Endometrium (tissue), 2 donors: ENCODE data around the gene PHOSPHO1.

Experiments used
- FAIRE-seq: peaks from 2 replicates; lab custom pipeline; 2012; peaks lifted over from hg19 to GRCh38; lab: Jason Lieb, UNC
- donor health status: control.
- donor health status: control.

PHOSPHO1 gene

DNA sequence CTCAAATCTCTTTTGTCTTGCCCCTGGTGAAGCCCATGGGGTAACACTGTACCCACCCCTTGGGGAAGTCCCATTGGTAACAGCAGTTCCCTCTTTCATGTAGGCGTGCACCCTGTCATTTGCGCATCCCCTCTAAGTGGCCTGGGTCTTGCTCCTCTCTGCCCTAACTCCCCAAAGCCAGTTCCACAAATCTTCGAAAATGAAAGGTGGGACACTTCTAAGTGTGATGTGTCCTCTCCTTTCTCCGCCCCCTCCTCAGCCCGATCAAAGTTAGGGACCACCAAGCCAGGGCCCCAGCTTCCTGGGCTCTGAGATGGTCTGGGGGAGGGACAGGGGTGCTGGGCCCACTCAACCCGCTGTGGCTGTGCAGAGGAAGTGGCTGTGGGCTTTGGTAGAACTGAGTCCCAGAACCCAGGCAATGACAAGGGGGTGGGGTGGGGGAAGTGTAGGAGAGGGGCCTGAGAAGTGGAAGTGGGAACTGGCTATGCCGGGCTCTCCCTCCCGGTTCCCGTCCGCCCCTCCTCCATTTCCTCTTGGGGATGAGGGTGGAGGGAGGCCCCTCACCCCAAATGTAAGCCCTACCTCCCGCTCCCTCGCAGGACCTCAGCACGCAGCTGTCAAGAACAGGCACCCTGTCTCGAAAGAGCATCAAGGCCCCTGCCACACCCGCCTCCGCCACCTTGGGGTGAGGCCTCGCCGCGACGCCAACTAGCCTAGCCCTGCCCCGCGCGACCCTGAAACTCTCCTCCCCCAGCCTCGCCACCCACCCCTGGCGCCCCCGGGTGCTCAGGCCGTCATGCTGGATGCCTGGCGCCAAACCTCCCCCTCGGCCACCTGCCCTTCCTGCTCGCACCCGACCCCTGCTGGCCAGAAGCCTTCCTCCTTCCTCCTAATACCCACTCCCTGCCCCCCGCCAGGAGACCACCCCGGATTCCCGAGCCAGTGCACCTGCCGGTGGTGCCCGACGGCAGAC lies 11.4 kb downstream of the PHOSPHO1 start:
- FAIRE-seq: no peak

DNA sequence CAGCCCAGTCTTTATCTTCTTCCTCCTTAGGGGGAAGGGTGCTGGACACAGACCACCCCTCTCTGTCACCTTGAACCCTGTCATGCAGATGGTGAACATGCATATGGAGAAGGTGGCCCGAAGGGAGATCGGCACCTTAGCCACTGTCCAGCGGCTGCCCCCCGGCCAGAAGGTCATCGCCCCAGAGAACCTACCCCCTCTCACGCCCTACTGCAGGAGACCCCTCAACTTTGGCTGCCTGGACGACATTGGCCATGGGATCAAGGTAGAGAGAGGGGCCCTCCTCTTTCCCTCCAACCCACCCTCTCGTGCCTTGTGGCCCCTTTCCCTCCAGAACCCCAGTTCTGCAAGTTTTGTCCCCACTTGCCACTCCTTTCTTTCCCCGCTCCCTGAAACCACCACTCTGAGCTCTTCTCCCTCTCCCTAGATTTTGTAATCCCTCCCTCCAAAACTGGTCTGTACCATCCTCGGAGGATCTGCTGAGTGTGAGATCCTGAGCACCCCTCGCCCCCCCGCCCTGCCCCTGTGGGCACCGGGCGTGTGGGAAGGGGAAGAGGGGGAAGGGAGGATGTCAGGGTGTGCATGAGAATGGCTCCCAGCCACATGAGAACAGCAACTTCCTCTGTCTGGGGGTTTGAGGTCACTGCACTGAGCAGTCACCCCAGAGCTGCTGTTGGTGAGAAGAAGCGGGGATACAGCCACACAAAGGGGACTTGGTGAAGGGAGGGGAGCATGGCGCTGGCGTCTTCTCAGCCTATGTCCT lies 12.8 kb downstream of the PHOSPHO1 start:
- FAIRE-seq: no peak

DNA sequence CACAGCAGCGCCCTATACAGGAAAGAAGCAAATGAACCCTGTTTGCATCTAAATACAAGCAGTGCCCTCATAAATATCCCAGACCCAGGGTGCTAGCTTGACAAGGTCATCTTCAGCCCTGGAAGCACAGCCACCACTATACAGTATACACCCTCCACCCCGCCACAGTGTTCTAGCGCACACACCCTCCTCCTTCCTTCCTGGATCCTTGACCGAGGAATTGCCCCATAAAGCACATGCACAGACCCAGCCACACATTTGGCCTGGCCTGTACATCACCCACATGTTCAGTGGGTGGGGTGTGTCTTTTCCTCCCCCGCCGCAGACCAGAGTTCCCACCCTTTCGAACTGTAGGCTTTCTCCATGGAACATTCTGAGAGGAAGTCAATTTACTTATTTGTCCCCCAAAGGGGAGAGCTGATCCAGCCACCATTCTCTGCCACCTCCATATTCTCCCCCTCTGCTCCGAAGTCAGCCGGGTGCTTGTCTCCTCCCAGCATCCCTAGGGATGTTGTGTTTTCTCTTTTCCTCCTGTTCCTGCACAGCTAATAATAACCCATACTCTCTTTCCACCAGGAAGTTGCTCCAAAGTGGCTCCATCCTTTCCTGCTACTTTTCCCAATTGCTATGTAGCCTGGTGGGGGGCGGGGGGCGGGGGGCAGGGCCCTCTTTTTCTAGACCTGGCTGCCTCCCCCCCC lies 13.5 kb downstream of the PHOSPHO1 start:
- FAIRE-seq: no peak

DNA sequence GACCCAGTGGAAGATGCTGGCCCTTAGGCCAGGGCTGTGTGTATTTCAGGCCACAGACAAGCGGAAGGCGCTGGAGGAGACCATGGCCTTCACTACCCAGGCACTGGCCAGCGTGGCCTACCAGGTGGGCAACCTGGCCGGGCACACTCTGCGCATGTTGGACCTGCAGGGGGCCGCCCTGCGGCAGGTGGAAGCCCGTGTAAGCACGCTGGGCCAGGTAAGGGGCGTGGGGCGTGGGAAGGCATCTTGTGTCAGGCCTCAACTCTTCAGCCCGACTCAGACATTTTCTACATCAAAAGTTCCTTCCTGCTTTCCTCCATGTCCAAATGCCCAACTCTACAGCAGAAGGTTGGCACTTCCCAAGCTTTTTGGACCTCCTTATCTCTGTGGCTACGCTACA lies 14.1 kb downstream of the PHOSPHO1 start:
- FAIRE-seq: no peak

DNA sequence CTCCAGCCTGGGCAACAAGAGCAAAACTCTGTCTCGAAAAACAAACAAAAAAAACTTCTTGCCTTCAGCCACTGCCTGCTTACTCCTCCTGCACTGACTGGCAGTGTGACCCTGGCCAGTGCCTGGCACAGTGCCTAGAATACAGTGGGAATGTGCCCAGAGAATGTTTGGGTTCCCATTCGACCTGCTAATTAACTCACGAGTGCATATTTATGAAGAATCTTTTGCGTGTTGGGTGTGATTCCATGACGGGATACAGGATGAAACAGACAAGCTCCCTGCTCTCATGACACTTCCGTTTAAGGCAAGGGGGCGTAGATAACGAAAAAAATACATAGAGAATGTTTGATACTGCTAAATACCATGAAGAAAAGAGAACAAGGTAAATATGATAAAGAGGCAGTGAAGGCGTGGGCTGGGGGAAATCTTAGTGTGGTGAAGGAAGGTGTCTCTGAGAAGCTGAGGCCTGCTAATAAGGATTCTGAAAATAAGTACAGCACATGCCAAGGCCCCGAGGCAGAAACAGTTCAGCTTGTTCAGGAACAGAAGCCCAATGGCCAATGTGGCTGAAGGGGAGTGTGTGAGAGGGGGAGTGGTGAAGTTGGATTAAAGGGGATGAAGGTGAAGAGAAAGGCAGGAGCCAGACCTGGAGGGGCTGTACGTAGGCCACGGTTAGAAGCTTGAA lies 15.8 kb downstream of the PHOSPHO1 start:
- no peak for FAIRE-seq

DNA sequence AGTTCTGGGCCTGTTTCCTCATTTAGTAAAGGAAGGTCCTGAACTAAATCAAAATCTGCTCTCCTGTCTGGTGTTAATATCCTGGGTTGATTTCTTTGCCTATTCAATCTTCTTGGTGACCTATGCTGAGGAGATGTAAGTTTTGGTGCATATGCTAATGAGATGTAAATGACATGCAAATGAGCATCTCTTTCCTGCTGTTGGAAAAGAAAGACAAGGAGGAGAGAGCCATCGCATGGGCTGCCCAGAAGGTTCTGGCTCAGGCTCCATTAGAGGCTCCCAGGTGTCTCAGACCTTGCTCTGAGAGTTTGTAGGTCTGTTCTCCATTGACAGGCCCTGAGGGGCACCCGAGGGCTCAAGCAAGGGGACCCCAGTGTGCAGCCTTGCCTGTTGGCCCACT lies 16.7 kb downstream of the PHOSPHO1 start:
- FAIRE-seq: no peak

DNA sequence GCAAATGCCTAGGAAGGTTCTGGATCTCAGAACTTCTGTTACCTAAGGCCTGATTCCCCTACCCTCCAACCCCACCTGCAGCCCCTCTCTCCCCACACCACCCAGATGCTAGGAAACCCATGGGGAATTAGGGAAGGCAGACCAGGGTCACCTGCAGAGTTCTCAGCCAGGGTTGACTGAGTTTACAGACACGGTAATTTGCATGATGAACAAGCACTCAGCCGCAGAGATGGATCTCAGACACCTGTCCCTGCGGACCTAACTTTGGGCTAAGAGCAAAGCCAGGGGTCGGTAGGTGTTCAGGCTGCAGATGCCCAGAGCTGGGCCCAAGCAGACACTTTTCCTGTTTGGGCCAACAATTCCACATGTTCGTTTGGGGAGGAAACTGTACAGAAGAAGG lies 17.2 kb downstream of the PHOSPHO1 start:
- no peak for FAIRE-seq

DNA sequence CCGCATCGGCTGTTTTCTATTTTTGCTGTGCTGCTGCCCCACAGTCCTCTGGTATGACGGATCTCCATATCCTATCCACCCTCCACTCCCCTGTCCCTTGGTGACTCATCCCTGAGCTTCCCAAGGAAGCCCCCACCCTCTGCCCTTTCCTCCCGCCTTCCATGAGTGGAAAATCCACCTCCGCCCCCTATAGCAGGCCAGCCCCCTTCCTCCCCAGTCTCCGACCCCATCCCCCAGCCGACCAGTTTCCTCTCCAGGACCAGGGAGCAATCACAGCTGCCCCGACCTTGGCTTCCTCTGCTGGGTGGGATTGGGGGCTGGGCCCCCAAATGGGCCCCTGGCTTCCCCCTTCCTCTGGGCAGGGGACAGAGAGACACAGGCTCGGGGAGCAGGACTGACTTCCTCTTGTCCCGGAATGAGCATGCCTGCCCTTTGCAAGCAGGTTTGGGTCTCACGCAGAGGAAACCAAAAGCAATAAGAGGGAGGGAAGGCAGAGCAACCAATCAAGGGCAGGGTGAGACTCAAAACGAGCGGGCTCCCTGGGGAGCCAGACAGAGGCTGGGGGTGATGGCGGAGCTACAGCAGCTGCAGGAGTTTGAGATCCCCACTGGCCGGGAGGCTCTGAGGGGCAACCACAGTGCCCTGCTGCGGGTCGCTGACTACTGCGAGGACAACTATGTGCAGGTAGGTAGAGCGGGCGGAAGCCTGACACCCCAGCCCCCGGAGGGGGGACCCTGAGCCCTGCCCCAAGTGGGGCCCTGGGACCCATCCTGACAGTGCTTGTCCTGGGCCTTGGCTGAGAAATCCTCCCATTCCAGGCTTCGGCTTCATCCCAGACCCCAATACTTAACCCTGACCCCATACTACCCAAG lies 20.2 kb downstream of the PHOSPHO1 start, which contains the start of the genes ABI3 and GNGT2:
Gene ABI3, plus strand, starts transcription at position 550 of the 872 bp plus-strand sequence. Its CDS starts 18 bp downstream, at position 568.
Gene GNGT2, minus strand, starts transcription at position 417 of the 872 bp plus-strand sequence. CDS start 3,152 bp downstream, outside the sequence.
- FAIRE-seq: no peak

DNA sequence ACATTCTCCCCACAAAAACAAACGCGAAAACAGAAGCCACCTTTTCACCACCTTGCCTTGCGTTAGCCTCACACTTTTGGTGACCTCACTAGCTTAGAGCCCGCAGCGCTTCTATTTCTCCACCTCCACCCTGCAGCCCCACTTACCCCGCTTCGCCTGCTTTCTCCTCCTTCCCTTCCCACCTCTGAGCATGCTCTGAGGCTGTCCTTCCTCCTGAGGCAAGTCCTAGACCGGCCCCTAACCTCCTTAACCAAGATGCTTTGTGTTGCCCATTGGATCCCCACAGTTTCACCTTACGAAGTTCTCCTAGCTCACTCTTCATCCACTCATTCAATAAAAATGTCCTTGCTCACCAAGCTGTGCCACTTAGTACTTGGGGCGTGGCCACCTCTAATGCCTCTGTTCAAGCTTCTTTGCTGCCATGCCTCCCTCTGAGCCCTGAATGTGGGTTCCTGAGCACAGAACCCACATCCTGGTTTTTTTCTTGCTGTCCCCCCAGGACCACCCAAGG lies 21.5 kb downstream of the PHOSPHO1 start:
- no peak for FAIRE-seq

DNA sequence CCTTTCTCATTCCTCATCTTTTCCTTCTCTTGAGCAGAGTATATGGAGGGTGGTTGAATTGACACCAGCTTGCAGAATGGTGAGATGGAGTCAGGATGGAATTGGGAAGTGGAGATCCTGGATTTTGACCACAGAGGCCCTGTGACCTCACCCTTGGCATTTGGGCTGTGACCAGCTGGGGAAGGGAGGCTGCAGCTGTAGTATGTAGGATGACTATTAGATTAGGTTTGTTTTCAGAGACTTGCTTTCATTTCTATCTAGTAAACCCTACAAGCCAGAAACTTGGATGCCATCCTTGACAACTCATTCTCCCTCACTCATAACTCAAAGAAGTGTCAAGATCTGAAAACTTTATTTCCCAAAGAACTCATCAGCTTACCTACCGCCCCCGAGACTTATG lies 26.1 kb downstream of the PHOSPHO1 start:
- no peak for FAIRE-seq

DNA sequence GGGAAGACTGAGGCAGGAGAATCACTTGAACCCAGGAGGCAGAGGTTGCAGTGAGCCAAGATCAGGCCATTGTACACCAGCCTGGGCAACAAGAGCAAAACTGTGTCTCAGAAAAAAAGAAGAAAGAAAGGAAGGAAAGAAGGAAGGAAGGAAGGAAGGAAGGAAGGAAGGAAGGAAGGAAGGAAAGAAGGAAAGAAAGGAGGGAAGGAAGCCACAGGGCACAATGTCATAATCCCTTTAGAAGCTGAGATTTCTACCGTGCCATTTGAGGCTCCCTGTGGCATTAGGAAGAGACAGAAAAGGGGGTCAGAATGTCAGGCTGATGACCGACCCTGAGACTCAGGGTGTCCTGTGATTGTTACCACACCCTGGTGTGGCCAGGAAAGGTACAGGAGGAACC lies 26.8 kb downstream of the PHOSPHO1 start:
- no peak for FAIRE-seq

DNA sequence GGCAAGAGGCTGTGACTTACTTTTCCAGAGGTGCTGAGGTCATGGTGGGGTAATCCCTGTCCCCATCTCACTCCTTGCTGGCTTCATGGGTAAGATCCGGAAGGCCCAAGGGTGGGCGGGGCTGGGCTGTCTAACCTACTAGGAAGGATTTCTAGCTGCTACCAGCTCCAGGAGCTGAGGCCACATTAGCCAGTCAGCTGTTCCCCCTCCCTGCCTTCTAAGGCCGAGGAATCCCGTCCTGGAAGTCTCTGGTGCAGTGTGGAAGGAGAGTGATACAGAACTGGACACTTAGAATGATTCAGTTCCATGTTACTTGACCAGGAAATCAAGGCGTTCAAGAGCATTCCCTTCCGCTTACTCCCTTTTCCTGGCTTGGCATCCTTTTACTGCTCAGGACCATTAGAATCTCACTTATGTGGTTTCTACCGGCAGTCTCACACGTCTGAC lies 29.1 kb downstream of the PHOSPHO1 start:
- no peak for FAIRE-seq

DNA sequence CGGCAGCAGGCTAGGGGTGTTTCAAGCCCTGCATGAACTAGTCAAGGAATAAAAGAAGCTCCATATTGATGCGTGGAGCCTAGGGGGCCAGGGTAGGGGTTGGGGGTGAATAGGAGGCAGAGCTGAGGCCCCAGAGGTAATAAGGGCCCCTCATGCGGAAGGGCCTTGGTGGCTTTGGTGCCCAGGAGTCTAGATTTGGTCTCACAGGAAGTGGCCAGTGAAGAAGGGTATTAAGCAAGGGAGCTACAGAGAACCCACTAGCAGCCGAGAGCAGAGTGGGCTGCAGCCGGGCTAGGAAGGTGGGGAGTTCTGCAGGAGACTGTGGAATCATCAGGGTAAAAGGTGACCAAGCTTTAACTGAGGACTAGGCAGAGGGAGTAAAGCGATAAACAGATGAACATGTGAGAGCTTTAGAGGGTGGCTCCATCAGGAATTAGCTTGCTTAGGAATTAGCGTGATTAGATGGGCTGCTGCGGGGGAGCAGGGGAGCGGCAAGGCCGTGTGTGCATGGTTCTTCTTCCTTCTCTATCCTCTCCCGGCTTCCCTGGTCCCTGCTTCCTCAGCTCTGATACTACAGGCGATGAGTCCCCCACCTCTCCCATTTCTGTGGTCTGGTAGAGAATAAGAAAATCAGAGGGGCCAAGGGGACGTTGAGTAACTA lies 30.0 kb downstream of the PHOSPHO1 start:
- no peak for FAIRE-seq

DNA sequence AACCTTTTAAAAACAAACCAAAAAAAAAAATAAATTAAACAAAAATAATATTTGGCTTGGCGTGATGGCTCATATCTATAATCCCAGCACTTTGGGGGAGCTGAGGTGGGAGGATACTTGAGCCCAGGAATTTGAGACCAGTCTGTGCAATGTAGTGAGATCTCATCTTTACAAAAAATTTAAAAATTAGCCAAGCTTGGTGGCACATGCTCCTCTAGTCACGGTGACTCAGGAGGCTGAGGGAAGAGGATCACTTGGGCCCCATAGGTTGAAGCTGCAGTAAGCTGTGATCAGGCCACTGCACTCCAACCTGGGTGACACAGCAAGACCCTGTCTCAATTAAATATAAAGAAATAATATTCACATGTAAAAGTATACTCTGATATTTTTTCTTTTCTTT lies 32.4 kb downstream of the PHOSPHO1 start:
- FAIRE-seq: no peak

DNA sequence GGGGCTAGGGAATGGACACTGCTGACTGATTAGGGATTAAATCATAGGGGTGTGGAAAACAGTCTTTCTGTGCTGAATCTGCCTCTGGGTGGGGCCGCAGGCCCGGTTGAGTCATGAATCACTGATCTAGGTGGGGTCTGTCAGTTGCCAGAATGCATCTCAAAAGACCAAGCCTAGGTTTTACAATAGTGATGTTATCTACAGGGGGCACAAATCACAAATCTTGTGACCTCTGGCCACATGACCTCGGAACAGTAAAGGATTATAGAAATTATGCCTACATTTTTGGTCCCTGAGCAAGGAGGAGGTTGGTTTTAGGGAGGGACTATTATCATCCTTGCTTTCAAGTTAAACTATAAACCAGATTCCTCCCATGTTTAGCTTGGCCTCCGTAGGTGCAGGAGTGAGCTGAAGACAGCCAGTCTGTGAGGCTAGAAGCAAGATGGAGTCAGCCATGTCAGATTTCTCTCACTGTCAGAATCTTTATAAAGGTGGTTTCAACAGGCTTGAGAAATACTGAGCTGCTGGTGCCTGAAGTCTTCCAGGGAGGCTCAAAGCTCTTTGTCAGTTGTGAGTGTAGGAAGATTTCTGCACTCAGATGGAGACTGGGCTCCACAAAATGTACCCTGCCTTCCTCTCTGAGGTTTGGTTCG lies 33.1 kb downstream of the PHOSPHO1 start:
- no peak for FAIRE-seq

DNA sequence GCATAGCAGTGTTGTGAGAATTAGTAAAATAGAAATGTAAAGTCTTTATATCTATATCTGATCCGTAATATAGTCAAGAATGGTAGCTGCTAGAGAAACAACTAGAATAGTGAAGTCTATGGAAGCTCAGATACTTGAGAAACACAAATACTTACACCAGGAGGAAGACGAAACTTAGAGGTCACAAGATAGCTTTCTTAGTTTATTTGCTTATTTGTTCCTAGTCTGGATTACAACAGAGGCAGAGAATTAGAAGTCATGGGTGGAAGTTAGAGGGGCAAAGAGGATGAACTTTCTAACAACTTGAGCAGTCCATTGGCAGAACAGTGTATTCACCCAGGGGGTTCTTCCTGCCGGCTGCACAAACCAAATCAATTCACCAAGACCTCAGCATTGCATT lies 34.1 kb downstream of the PHOSPHO1 start:
- FAIRE-seq: no peak

DNA sequence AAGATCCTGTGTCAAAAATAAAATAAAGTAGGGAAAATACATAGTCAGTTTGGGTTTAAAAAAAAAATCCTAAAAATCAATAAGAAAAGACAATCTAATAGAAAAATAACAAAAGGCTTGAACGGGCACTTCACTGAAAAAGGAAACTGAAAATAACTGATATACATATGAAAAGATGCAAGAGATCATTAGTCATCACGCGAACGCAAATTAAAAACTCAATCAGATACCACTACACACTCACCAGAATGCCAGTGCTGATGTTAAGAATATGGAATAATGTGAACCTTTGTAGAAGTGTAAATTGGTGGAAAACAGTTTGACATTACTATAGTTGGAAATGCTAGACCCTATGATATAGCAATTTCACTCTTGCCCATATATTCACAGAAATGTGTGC lies 34.8 kb downstream of the PHOSPHO1 start:
- no peak for FAIRE-seq

DNA sequence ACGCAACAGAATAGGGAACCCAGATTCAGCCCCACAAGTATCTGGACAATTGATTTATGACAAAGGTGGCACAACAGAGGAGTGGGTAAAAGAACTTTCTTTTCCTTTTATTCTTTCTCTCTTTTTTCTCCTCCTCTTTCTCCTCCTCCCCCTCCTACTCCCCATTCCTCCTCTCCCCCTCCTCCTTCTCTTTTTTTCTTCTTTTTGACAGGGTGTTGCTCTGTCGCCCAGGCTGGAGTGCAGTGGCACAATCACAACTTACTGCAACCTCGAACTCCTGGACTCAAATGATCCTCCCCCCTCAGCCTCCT lies 36.3 kb downstream of the PHOSPHO1 start:
- FAIRE-seq: no peak

DNA sequence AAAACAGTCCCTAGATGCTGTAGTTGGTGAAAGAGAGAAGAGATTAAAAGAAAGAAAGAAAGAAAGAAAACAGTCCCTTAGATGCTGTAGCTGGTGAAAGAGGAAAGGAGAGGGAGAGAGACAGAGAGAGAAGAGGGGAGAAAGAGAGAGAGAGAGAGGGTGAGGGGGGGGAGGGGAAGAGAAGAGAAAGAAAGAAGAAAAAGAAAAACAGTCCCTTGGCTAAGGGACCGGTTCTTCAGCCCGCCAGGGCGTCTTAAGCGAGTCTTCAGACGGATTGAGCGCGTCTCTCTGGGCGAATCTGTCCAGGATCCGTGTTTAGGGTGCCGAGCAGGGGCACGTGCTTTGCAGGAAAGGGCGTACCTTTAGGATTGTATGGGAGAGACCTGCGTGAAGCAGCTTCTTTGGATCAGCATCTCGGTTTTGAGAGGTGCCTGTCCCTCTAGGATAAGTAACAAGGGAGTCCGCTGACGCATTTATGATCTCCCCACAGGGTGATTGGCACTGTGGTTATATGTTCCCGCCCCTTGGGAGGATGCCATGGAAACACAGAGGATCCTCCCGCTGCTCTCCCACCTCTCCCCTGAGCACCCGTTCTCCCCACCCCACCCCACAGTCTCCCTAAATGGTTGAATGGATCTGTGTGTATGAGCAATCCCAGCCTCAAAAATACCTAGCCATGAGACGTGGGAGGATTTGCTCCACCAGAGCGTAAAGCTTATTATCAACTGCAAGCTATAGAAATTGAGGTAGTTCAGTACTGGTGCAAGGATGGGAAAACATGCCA lies 36.9 kb downstream of the PHOSPHO1 start:
- FAIRE-seq: no peak
